ENCODE data around the gene CCDC196.

The CCDC196 gene, protein sequence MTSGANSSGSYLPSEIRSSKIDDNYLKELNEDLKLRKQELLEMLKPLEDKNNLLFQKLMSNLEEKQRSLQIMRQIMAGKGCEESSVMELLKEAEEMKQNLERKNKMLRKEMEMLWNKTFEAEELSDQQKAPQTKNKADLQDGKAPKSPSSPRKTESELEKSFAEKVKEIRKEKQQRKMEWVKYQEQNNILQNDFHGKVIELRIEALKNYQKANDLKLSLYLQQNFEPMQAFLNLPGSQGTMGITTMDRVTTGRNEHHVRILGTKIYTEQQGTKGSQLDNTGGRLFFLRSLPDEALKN

DNA sequence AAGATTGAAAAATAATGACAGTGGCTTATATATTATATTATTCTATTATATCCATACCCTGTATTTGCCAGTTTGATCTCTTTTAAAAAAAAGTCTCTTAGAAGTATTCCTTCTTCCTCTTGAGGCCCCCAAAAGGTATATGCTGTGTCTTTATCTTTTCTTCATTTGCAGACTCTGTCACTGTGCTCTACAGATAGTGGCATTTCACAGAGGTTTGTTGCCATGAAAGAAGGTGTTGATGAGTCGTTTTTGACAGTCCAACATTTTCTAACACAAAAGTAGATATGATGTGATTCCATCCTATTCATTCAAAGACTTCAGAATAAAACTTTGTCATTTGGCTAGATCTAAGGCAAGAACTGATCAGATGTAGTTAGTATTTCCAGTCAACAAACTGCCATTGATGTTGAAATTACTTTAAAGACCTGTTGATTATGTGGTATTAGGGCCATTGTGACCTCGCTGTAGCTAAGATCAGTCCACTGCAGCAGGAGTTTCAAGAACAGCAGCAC lies at the start of gene CCDC196:
Gene CCDC196, plus strand, starts transcription at position 462 of the 512 bp plus-strand sequence. CDS start 132 bp downstream, outside the sequence.
- in situ Hi-C loops (cut with HindIII; ENCODE audit: low pct_ligation_motif_present, low pct_unique_long_range_greater_than_20kb, low sequenced_read_pairs), result no loop called here
- DNase-seq, result no peak

DNA sequence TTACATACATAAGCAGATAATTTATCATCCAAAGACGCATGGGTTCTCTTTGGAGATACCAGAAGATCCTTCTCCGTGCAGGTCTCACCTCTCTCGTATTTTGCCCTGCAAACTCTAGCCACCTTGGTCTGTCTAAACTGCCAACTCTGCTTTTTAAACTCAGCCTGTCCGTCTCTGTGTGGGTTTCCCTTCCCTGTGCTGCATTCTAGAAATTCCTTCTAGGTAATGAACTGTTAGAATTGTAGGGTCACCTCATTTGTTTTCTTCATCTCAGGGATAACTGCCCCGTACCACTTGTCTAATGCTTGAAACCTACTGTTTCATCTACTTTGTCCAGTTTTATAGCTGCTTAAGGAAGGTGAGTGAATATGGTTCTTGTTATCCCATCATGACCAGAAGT lies 45.4 kb upstream of the CCDC196 start:
- DNase-seq, result no peak
- in situ Hi-C loops (cut with HindIII; ENCODE audit: low pct_ligation_motif_present, low pct_unique_long_range_greater_than_20kb, low sequenced_read_pairs), result no loop called here

DNA sequence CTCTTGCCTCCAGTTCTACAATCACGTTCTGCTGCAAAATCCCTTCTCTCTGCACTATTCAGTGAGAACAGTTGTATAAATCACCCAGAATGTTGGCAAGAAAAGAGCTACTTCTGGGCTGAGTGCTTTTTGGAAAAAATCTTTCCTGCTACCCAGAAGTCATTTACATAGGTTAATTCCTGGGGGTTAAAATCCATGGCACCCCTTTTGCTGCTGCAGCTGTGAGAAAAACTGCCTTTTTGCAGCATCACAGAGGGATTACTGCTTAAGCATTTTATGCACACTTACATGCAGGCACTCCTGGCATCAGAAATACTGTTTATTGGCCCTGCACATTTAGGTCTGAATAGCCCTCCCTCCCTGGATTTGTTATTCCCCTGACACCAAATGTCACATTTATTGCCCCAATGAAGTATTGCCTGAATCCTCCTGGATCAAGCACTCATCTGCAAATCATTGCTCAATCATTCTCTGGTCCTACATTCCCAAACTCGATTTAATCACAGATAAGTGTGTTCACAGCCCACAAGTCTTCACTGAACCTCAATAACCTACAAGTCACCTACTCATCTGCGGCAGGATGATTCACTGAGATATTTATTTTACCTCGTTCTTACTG lies 43.1 kb upstream of the CCDC196 start:
- in situ Hi-C loops (cut with HindIII; ENCODE audit: low pct_ligation_motif_present, low pct_unique_long_range_greater_than_20kb, low sequenced_read_pairs), result no loop called here
- no peak for DNase-seq

DNA sequence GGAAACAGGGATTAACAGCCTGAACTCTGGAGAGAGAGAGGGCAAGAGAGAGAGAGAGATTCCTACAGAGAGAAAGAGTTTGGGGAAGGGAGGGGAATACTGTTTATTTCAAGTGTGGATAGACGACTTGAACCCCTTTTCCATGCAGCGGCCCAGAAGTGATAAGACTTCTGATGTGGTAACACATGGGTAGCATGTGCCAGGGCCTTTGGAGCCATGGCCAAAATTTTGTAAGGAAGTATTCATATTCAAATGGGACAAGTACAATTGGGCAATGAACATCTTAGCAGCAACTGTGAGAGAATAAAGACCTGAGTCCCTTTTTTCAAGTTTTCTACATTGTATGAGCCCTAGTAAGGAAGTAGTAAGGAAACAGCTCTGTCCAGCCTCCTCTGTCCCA lies 42.4 kb upstream of the CCDC196 start:
- in situ Hi-C loops (cut with HindIII; ENCODE audit: low pct_ligation_motif_present, low pct_unique_long_range_greater_than_20kb, low sequenced_read_pairs), result no loop called here
- no peak for DNase-seq

DNA sequence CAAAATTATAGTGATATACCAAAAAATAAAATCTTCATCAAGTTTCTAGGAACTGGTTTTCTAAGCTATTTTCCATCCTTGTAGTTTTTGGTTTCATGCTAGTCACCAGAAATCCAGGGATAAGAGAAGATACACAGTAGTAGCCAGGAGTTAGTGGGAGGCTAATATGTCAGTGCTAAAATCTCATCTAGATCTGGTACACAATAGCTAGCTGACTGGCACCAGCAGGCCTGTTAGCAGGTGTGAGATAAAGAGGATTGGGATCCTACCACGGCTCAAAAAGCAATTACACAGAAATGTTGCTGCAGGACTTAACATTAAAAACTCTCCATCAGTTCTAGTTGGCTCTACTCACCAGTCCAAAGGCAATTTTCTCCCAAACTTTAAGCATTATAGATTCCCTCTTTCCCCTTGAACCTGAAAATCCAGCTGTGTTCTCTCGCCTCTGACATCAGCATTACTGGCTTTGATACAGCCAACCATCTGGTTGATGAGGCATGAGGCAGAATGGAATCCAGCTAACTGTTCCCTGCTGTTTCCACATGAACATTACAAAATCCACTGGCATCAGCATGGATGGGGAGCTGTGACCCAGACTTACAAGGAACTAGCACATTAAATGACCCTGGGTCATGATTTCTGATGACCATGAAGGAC lies 41.8 kb upstream of the CCDC196 start:
- in situ Hi-C loops (cut with HindIII; ENCODE audit: low pct_ligation_motif_present, low pct_unique_long_range_greater_than_20kb, low sequenced_read_pairs), result no loop called here
- no peak for DNase-seq

DNA sequence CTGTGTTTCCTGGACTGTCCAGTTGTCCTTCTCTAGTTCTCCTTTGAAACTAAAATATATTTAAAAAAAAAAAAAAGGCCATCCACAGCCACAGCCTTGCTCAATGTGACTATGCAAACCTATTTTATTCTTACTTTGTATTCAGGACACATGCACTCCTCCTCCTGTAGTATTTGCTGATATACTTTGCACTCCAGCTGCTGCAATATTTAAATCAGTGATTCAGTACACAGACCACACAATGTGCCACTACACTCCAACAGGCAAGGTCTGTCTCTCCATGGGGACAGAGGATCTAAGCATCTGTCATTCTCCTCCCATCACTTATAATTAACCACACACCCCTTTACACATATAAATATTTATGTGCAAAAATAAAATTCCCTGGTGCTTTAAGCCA lies 40.2 kb upstream of the CCDC196 start:
- no peak for DNase-seq
- in situ Hi-C loops (cut with HindIII; ENCODE audit: low pct_ligation_motif_present, low pct_unique_long_range_greater_than_20kb, low sequenced_read_pairs), result no loop called here

DNA sequence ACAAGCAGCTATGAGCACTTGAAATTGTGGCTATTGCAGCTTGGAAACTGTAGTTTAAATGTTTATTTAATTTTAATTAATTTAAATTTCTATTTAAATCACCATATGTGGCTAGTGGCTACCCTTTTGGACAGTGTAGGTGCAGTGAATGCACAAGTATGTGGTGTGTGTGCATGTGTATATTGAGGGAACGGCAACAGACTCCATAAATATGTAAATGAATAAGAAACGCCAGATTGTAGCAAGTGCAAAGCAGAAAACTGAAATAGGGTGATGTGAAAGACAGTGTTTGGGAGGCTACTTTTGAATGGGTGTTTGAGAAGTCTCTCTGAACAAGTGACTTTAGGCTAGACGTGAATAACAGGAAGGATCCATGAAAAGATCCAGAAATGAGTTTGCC lies 32.7 kb upstream of the CCDC196 start:
- in situ Hi-C loops (cut with HindIII; ENCODE audit: low pct_ligation_motif_present, low pct_unique_long_range_greater_than_20kb, low sequenced_read_pairs), result no loop called here
- no peak for DNase-seq

DNA sequence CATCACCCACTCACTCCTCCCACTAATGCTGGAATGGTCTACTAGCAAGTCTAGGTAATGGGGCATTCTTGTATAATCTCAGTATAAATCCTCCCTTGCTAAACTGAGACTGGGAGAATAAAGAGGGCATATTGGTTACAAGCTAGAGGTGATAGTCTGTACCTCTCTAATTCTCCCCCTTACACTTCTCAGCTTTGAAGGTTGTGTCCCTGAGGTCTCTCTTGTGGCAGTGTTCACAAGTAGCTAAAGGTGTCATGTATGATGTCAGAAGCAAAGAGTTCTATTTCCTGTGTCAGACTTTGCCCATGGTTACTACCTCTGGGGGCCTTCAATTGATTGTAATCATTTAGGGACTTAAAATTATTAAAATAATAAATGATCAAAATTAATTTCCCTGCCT lies 26.6 kb upstream of the CCDC196 start:
- no peak for DNase-seq
- in situ Hi-C loops (cut with HindIII; ENCODE audit: low pct_ligation_motif_present, low pct_unique_long_range_greater_than_20kb, low sequenced_read_pairs), result no loop called here

DNA sequence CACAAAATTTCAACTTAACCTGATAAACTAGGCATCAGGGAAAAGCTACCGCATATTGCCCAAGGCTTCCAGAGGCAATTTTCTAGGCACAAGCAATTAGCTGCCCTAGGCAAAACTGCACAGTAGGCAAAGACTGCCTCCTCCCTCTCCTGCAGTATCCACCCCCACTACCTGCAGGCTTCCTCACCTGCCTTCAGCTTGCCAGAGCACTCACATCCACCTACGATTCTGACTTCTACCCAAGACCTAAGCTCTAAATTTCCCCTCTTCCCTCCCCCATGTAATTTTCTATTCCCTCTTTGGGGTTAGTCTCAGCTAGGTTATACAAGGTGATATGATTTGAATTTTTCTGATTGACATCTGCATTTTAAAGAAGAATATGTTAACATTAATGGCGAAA lies 21.9 kb upstream of the CCDC196 start:
- DNase-seq, result no peak
- in situ Hi-C loops (cut with HindIII; ENCODE audit: low pct_ligation_motif_present, low pct_unique_long_range_greater_than_20kb, low sequenced_read_pairs), result no loop called here

DNA sequence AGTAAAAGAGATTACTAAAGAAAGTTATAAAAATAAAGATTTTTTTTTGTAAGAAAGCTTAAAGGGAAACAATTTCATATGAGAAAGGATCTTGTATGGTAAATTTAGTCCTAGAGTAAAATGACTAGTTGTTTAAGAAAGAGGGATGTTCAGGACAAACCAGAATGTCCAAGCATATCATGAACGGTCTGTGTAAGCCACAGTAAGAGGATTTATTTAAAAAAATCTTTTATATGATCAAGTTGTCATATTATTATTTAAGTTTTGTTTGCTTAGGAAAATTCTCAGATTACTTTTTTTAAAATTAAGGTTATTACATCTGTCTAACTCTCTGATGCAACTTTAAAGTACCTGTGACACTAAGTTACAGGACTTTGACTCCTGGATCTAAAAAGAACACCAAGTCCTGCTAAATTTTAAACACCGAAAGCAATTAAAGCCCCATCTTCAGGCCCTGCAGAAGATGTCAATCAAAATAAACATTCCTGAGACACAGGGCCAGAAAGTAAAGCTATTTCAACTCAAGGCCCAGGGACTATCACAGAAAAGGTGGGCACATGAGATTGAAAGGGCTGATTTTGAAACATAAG lies 17.3 kb upstream of the CCDC196 start:
- in situ Hi-C loops (cut with HindIII; ENCODE audit: low pct_ligation_motif_present, low pct_unique_long_range_greater_than_20kb, low sequenced_read_pairs), result no loop called here
- no peak for DNase-seq

DNA sequence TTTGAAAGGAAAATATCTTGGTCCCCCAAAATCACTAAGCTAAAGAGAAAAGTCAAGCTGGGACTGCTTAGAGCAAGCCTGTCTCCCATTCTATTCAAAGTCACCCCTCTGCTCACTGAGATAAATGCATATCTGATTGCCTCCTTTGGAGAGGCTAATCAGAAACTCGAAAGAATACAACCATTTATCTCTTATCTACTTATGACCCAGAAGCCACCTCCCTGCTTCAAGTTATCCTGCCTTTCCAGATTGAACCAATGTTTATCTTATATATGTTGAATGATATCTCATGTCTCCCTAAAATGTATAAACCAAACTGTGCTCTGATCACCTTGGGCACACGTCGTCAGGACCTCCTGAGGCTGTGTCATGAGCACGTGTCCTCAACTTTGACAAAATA lies 14.6 kb upstream of the CCDC196 start:
- in situ Hi-C loops (cut with HindIII; ENCODE audit: low pct_ligation_motif_present, low pct_unique_long_range_greater_than_20kb, low sequenced_read_pairs), result no loop called here
- no peak for DNase-seq

DNA sequence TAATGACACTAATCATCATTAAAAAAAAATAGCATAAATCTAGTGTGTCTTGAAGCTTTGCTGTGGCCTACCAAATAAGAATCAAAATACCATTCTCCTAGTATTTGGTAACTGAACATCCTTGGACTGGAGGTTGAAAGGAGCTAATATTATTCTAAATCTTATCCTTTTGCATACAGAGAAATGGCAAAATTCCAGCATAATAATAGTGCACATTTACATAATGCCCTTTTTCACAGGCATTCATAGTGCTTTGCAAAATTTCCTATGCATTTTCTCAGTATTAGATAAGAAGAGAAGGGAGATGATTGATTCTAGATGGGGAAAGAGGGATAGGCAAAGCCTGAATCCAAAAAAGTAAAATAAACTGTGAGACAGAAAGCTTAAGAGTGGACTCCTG lies 13.9 kb upstream of the CCDC196 start:
- DNase-seq, result no peak
- in situ Hi-C loops (cut with HindIII; ENCODE audit: low pct_ligation_motif_present, low pct_unique_long_range_greater_than_20kb, low sequenced_read_pairs), result no loop called here

DNA sequence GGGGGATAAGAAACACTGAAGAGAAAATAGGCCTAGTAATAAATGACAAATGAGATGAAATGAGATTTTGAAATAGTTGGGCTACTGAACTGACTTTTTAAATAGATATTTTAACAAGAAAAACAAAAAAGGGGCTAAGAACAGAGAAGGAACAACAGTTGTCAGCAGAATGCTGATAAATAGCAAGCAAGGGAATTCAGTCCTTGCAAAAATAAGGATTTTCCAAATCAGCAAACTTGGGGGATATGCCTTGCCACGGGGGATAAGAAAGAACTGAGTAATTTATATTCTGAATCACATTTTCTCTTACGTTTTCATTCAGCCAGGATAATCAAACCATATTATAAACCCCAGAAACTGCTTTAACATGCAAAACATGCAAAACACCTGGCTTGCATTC lies 12.9 kb upstream of the CCDC196 start:
- no peak for DNase-seq
- in situ Hi-C loops (cut with HindIII; ENCODE audit: low pct_ligation_motif_present, low pct_unique_long_range_greater_than_20kb, low sequenced_read_pairs), result no loop called here

DNA sequence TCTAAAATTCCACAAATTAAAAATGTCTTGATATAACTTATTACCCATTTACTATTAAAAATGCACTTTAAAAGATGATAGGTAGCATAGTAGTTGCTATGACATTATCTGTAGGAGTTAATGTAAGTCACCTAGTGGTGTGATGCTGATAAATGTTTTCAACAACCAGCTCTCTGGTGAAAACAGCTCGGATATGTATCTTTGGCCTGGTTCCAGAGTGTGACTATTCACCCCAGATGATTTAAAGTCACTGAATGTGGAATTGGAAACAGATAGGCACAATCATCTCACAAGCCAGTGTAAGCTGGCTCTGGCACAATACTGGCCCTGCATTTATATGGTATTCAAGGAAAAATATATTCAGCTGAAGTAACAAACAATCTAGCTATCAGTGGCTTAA lies 9.2 kb upstream of the CCDC196 start:
- in situ Hi-C loops (cut with HindIII; ENCODE audit: low pct_ligation_motif_present, low pct_unique_long_range_greater_than_20kb, low sequenced_read_pairs), result no loop called here
- no peak for DNase-seq

DNA sequence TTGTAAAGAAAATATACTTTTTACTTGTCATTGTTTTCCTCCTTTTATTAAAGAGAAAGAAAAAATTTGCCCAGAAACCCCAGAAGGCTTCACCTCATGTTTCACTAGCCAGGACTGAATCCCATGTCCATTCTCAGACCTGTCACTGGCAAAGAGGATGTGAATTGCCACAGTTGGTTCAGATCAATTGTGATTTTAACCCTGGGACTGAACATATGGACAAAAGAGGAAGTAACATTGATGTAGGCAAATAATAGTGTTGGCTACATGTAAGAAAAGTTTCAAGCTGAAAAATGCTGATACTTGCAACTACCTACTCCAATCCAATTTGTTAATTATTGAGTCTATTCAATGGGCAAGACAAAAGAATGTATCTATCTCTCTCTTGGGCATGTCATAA lies 8.6 kb upstream of the CCDC196 start:
- DNase-seq, result no peak
- in situ Hi-C loops (cut with HindIII; ENCODE audit: low pct_ligation_motif_present, low pct_unique_long_range_greater_than_20kb, low sequenced_read_pairs), result no loop called here

DNA sequence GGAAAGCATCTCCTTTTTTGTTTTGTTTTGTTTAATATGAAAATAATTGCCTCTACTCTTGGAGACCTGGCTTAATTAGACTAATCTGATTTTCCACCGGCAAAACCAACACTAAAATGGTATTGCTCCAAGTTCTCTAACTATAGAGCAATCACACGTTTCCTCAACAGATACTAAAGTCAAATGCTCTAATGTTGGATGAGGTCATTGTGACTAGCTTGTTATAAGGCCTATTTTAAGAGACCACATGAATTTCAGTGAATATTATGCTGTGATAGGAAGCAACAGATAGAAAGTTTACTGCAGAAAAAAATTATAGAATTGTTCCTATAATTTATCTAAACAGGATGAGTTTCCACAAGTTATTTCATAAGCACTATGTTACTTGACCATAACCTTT lies 3.3 kb upstream of the CCDC196 start:
- DNase-seq, result no peak
- in situ Hi-C loops (cut with HindIII; ENCODE audit: low pct_ligation_motif_present, low pct_unique_long_range_greater_than_20kb, low sequenced_read_pairs), result no loop called here

DNA sequence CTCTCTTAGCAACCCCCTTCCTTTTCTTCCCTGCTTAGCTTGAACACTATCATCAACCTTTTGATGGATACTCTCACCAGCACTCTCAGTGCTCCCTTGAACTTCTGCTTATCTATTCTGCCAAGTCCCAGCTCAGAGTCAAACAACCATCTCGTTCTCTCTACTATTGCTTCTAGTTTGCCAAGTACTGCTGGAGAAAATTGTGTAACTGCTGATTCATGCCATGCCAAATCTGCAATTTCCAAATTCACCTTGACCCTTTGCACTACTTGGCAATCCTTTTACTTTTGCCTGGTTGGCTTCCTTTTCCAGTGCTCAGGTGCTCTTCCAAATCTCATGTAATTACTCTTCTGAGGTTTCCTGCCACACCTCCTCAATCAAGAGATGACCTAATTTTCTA lies 2.8 kb upstream of the CCDC196 start:
- in situ Hi-C loops (cut with HindIII; ENCODE audit: low pct_ligation_motif_present, low pct_unique_long_range_greater_than_20kb, low sequenced_read_pairs), result no loop called here

DNA sequence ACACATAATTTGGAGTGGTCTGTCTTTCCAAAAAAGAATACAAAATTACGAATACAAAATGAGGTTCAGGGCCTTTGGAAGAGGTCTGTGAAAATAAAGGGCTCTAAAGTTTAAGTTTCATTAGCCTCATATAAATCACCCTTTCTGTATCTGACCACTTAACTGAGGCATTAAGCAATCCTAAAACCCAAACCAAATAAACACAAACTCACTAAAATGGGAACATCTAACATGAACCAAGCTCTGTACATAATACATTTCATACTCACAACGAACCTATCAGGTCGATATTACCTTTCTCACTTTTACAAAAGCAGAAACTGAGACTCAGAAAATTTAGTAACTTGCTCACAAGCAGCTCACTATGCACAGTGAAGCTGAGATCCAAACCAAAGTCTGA lies 1.1 kb upstream of the CCDC196 start:
- DNase-seq, result no peak
- in situ Hi-C loops (cut with HindIII; ENCODE audit: low pct_ligation_motif_present, low pct_unique_long_range_greater_than_20kb, low sequenced_read_pairs), result no loop called here

More for the DNA sequence above, 2.8 kb upstream of the CCDC196 start:
- no peak for DNase-seq

DNA sequence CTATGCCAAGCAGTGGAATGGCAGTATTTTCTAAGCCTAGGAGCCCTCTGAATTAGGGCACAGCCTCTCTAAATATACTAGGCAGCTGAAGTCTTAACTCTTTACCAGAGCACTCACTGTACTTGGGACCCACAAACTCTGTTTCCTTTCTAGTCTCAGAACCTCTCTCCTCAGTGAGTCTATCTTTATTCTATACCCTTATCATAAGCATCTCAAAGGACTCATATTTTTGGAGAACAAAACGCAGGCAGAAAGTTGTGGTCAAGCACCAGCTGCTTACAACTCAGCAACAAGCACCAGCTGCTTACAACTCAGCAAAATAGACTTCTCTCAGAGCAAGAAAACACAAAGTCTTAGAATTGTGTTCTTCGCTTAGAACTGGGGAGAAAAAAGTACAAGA lies 993 bp downstream of the CCDC196 start:
- DNase-seq, result no peak
- in situ Hi-C loops (cut with HindIII; ENCODE audit: low pct_ligation_motif_present, low pct_unique_long_range_greater_than_20kb, low sequenced_read_pairs), result no loop called here
